ENCODE measurements around the gene NELL1.

Gene NELL1

DNA sequence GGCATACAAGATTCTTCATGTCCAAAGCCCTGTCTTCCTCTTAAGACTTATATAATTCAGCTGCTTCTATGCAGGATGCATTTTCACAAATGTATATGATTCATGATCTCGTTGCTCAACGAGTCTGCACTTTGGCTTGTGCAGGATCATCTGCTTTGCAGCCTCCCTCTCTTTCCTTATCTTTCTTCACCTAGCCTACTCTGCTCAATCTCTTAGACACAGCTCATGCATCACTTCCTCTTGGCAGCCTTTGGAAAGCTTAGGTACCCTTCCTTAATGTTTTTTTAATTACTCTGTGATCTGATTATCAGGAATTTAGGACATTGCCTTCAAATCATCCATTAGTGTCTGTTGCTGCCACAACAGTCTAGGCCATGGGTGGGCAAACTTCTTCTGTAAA, 673.8 kb downstream of the NELL1 start:
- Histone ChIP-seq H3K27ac (ENCODE audit: low read length) (no peak overlapping the region), H3K36me3 (ENCODE audit: control insufficient read depth in 1 of 2, insufficient read depth in 2 of 2, low read length in 2 of 2) (no peaks in the 10 kb centered on the region), H3K27me3 (ENCODE audit: low read depth, low read length) (no peaks in the 10 kb centered on the region), H3K4me3 (ENCODE audit: low read depth in 1 of 2, low read length in 2 of 2) (no peak overlapping the region), H3K4me1 (ENCODE audit: control insufficient read depth in 1 of 2, insufficient read depth in 2 of 2, low read length in 2 of 2) (no peaks in the 10 kb centered on the region), H3K9me3 (ENCODE audit: control insufficient read depth in 1 of 2, low read length in 2 of 2) (no peaks in the 10 kb centered on the region)

- Histone ChIP-seq H3K36me3 (ENCODE audit: control insufficient read depth in 1 of 2, insufficient read depth in 2 of 2, low read length in 2 of 2) (no peaks in the 10 kb centered on the region), H3K27me3 (ENCODE audit: low read depth, low read length) (no peaks in the 10 kb centered on the region), H3K27ac (ENCODE audit: low read length) (no peak overlapping the region), H3K9me3 (ENCODE audit: control insufficient read depth in 1 of 2, low read length in 2 of 2) (no peaks in the 10 kb centered on the region), H3K4me3 (ENCODE audit: low read depth in 1 of 2, low read length in 2 of 2) (no peak overlapping the region), H3K4me1 (ENCODE audit: control insufficient read depth in 1 of 2, insufficient read depth in 2 of 2, low read length in 2 of 2) (no peaks in the 10 kb centered on the region)
Measured at GRCh38 chr11:21346361-21346760, 677.0 kb downstream of the NELL1 start.

- Histone ChIP-seq H3K27me3 (ENCODE audit: low read depth, low read length) (no peaks in the 10 kb centered on the region), H3K36me3 (ENCODE audit: control insufficient read depth in 1 of 2, insufficient read depth in 2 of 2, low read length in 2 of 2) (no peaks in the 10 kb centered on the region), H3K27ac (ENCODE audit: low read length) (no peak overlapping the region), H3K4me1 (ENCODE audit: control insufficient read depth in 1 of 2, insufficient read depth in 2 of 2, low read length in 2 of 2) (no peaks in the 10 kb centered on the region), H3K4me3 (ENCODE audit: low read depth in 1 of 2, low read length in 2 of 2) (no peak overlapping the region), H3K9me3 (ENCODE audit: control insufficient read depth in 1 of 2, low read length in 2 of 2) (no peaks in the 10 kb centered on the region)
Measured at GRCh38 chr11:21350613-21351012, 681.2 kb downstream of the NELL1 start.

GRCh38 chr11:21353425-21353824, 684.0 kb downstream of the NELL1 start:
- Histone ChIP-seq H3K9me3 (ENCODE audit: control insufficient read depth in 1 of 2, low read length in 2 of 2) (no peaks in the 10 kb centered on the region), H3K4me1 (ENCODE audit: control insufficient read depth in 1 of 2, insufficient read depth in 2 of 2, low read length in 2 of 2) (no peaks in the 10 kb centered on the region), H3K27ac (ENCODE audit: low read length) (no peak overlapping the region), H3K36me3 (ENCODE audit: control insufficient read depth in 1 of 2, insufficient read depth in 2 of 2, low read length in 2 of 2) (no peaks in the 10 kb centered on the region), H3K4me3 (ENCODE audit: low read depth in 1 of 2, low read length in 2 of 2) (no peak overlapping the region), H3K27me3 (ENCODE audit: low read depth, low read length) (no peaks in the 10 kb centered on the region)

GRCh38 chr11:21364866-21365624, 695.7 kb downstream of the NELL1 start:
- Histone ChIP-seq H3K27me3 (ENCODE audit: low read depth, low read length) (no peaks in the 10 kb centered on the region), H3K4me1 (ENCODE audit: control insufficient read depth in 1 of 2, insufficient read depth in 2 of 2, low read length in 2 of 2) (no peaks in the 10 kb centered on the region), H3K36me3 (ENCODE audit: control insufficient read depth in 1 of 2, insufficient read depth in 2 of 2, low read length in 2 of 2) (no peaks in the 10 kb centered on the region), H3K4me3 (ENCODE audit: low read depth in 1 of 2, low read length in 2 of 2) (no peak overlapping the region), H3K27ac (ENCODE audit: low read length) (no peak overlapping the region), H3K9me3 (ENCODE audit: control insufficient read depth in 1 of 2, low read length in 2 of 2) (no peaks in the 10 kb centered on the region)

DNA sequence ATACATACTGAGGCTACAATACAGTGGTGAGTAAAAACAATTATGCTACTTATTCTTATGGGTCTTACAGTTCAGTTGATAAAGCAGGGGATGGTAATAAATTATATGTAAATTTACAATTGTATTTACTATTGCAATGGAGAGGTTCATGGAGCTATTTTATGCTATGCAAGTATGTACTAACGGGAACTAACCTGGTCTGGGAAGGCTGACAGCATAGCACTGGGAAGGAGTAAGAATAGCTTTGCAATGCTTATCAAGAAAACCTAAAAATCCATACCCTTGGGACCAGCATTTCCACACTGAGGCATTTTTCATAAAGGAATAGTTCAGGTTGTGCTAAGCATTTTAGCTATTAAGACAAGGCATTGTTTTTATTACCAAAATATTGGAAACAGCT, 700.6 kb downstream of the NELL1 start:
- Histone ChIP-seq H3K27ac (ENCODE audit: low read length) (no peak overlapping the region), H3K27me3 (ENCODE audit: low read depth, low read length) (no peaks in the 10 kb centered on the region), H3K9me3 (ENCODE audit: control insufficient read depth in 1 of 2, low read length in 2 of 2) (no peaks in the 10 kb centered on the region), H3K4me1 (ENCODE audit: control insufficient read depth in 1 of 2, insufficient read depth in 2 of 2, low read length in 2 of 2) (no peaks in the 10 kb centered on the region), H3K4me3 (ENCODE audit: low read depth in 1 of 2, low read length in 2 of 2) (no peak overlapping the region), H3K36me3 (ENCODE audit: control insufficient read depth in 1 of 2, insufficient read depth in 2 of 2, low read length in 2 of 2) (no peaks in the 10 kb centered on the region)

- no peaks in the 10 kb centered on the region for H3K4me1 ChIP-seq (ENCODE audit: control insufficient read depth in 1 of 2, insufficient read depth in 2 of 2, low read length in 2 of 2)
- H3K27me3 ChIP-seq (ENCODE audit: low read depth, low read length) = no peaks in the 10 kb centered on the region
- H3K27ac ChIP-seq (ENCODE audit: low read length) = no peak overlapping the region
- no peaks in the 10 kb centered on the region for H3K9me3 ChIP-seq (ENCODE audit: control insufficient read depth in 1 of 2, low read length in 2 of 2)
- no peak overlapping the region for H3K4me3 ChIP-seq (ENCODE audit: low read depth in 1 of 2, low read length in 2 of 2)
- no peaks in the 10 kb centered on the region for H3K36me3 ChIP-seq (ENCODE audit: control insufficient read depth in 1 of 2, insufficient read depth in 2 of 2, low read length in 2 of 2)
Measured at GRCh38 chr11:21371044-21371443, 701.7 kb downstream of the NELL1 start.

- Histone ChIP-seq H3K4me1 (ENCODE audit: control insufficient read depth in 1 of 2, insufficient read depth in 2 of 2, low read length in 2 of 2) (no peaks in the 10 kb centered on the region), H3K27me3 (ENCODE audit: low read depth, low read length) (no peaks in the 10 kb centered on the region), H3K27ac (ENCODE audit: low read length) (no peak overlapping the region), H3K4me3 (ENCODE audit: low read depth in 1 of 2, low read length in 2 of 2) (no peak overlapping the region), H3K36me3 (ENCODE audit: control insufficient read depth in 1 of 2, insufficient read depth in 2 of 2, low read length in 2 of 2) (no peaks in the 10 kb centered on the region), H3K9me3 (ENCODE audit: control insufficient read depth in 1 of 2, low read length in 2 of 2) (peaks cover 0 to 2% of the 10 kb centered on the region in 2 donors)
Measured at GRCh38 chr11:21372672-21373071, 703.3 kb downstream of the NELL1 start.

DNA sequence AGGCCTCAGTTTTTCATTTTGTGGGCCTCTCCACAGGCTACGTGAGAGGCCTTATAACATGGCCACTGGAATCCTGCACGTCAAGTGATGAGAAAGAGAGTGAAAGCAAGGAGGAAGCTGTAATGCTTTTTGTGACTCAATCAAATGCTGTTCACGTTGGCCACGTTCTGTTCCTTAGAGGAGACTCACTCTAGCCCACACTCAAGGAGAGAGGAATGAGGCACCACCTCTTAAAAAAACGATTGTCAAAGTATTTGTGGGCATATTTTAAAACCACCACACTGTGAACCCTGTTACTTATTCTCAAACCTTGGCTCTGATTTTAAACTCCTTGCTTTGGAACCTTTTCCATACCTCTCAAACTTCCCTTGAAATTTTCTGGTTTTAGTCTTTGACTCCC, 705.0 kb downstream of the NELL1 start:
- Histone ChIP-seq H3K4me3 (ENCODE audit: low read depth in 1 of 2, low read length in 2 of 2) (no peak overlapping the region), H3K4me1 (ENCODE audit: control insufficient read depth in 1 of 2, insufficient read depth in 2 of 2, low read length in 2 of 2) (no peaks in the 10 kb centered on the region), H3K36me3 (ENCODE audit: control insufficient read depth in 1 of 2, insufficient read depth in 2 of 2, low read length in 2 of 2) (no peaks in the 10 kb centered on the region), H3K9me3 (ENCODE audit: control insufficient read depth in 1 of 2, low read length in 2 of 2) (peaks cover 0 to 2% of the 10 kb centered on the region in 2 donors), H3K27me3 (ENCODE audit: low read depth, low read length) (no peaks in the 10 kb centered on the region), H3K27ac (ENCODE audit: low read length) (no peak overlapping the region)

DNA sequence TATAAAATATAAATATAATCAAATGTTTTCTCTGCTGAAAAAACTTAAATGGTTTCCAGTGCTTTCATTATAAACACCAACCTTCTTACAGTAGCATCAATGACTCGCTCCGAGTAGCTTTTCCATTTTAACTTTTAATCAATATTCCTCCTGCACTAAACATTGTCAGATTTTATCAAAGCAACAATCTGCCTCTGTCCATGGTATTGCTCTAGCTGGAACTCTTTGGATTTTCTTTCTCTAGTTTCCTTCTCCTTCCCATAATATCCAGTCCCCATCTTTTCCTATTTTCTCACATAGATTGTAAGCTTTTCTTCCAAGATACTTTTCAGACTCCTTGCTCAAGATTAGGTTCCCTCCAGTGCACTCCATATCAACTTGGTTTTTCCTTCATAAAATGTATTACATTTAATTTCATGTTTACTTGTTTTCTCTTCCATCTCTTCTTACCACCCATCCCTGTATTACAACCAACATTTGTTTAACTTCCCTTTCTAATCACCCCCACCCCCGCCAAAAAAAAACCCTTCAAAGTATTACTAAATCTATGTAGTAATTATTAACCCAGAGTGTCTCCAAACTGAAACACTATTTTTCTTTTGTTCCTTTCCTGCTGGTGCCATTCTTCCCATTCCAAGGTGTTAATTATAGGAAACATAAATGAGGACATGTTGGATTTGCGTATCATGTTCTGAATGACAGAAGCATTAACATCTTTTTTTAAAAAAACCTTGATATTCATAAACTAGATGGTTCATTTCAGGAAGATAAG, 716.5 kb downstream of the NELL1 start:
- H3K4me3 ChIP-seq (ENCODE audit: low read depth in 1 of 2, low read length in 2 of 2) = no peak overlapping the region
- H3K27ac ChIP-seq (ENCODE audit: low read length) = no peak overlapping the region
- H3K27me3 ChIP-seq (ENCODE audit: low read depth, low read length) = no peaks in the 10 kb centered on the region
- H3K9me3 ChIP-seq (ENCODE audit: control insufficient read depth in 1 of 2, low read length in 2 of 2) = peaks cover 0 to 5% of the 10 kb centered on the region in 2 donors
- H3K4me1 ChIP-seq (ENCODE audit: control insufficient read depth in 1 of 2, insufficient read depth in 2 of 2, low read length in 2 of 2) = no peaks in the 10 kb centered on the region
- H3K36me3 ChIP-seq (ENCODE audit: control insufficient read depth in 1 of 2, insufficient read depth in 2 of 2, low read length in 2 of 2) = no peaks in the 10 kb centered on the region

DNA sequence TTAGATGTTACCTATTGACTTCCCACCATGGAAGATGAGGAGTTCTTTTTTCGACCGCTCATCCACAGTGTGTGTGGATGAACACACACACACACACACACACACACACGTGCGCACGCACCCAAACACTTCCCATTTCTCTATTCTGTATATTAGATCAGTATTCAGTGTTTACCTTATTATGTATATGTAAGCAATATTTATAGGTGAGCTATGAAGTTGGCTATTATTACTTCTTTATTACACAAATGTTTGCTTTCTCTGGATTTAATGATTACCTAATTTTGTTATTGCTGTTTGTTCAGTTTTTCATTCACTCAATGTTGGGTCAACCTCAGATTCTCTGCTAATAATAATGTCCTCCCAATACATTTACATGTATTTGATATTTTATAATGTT, 721.0 kb downstream of the NELL1 start:
- no peaks in the 10 kb centered on the region for H3K9me3 ChIP-seq (ENCODE audit: control insufficient read depth in 1 of 2, low read length in 2 of 2)
- H3K27ac ChIP-seq (ENCODE audit: low read length) = no peak overlapping the region
- H3K27me3 ChIP-seq (ENCODE audit: low read depth, low read length) = no peaks in the 10 kb centered on the region
- no peaks in the 10 kb centered on the region for H3K4me1 ChIP-seq (ENCODE audit: control insufficient read depth in 1 of 2, insufficient read depth in 2 of 2, low read length in 2 of 2)
- no peaks in the 10 kb centered on the region for H3K36me3 ChIP-seq (ENCODE audit: control insufficient read depth in 1 of 2, insufficient read depth in 2 of 2, low read length in 2 of 2)
- no peak overlapping the region for H3K4me3 ChIP-seq (ENCODE audit: low read depth in 1 of 2, low read length in 2 of 2)

Measured in muscle layer of duodenum (tissue), 2 donors.